ENCODE data around the gene OPCML. TPM values are rescaled to one million over a fixed set of nuclear protein-coding genes. Genes with fewer than 3 reads are reported as not detected.

The OPCML gene
- total RNA-seq, 1 donor from 2014 or later = 1.7 TPM

GRCh38 chr11:132528181-132528580 is 1004.1 kb downstream of the OPCML start:
- peaks cover 3% of the 10 kb centered on the region for H3K9me3 Mint-ChIP-seq (ENCODE audit: low read depth)
- H3K4me1 Mint-ChIP-seq (ENCODE audit: low read depth) = peaks cover under 1% of the 10 kb centered on the region
- TF ChIP-seq, protein P1, sequence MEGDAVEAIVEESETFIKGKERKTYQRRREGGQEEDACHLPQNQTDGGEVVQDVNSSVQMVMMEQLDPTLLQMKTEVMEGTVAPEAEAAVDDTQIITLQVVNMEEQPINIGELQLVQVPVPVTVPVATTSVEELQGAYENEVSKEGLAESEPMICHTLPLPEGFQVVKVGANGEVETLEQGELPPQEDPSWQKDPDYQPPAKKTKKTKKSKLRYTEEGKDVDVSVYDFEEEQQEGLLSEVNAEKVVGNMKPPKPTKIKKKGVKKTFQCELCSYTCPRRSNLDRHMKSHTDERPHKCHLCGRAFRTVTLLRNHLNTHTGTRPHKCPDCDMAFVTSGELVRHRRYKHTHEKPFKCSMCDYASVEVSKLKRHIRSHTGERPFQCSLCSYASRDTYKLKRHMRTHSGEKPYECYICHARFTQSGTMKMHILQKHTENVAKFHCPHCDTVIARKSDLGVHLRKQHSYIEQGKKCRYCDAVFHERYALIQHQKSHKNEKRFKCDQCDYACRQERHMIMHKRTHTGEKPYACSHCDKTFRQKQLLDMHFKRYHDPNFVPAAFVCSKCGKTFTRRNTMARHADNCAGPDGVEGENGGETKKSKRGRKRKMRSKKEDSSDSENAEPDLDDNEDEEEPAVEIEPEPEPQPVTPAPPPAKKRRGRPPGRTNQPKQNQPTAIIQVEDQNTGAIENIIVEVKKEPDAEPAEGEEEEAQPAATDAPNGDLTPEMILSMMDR (IDR thresholded peaks at IDR 0.05; ENCODE audit: unreplicated experiment) = no peak
- no peaks in the 10 kb centered on the region for H3K36me3 Mint-ChIP-seq (ENCODE audit: insufficient read depth)
- H3K4me3 Mint-ChIP-seq (ENCODE audit: low read depth) = no peak overlapping the region
- H3K27ac Mint-ChIP-seq = no peak overlapping the region
- DNase-seq (ENCODE audit: low spot score, unreplicated experiment) = no peak
- H3K27me3 Mint-ChIP-seq = peaks cover 29% of the 10 kb centered on the region

DNA sequence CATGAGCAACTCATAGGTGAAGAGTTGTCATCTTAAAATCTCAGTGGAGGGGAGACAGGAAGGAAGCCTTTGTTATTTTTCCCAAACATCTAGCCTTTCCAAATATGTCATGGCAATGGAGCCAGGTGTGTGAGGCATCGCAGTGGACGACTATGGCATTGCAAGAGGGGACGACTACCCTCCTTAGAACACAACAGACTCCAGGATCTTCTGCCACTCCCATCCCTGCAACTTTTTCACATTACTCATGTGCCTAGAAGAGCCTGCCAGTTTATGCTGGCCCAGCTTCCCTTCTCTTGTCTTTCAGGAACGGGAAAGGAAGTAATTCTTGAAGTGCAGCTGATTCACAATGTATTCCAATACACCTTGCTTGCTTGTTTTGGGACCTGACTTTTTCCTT is 1008.4 kb downstream of the OPCML start:
- no peak for DNase-seq (ENCODE audit: low spot score, unreplicated experiment)
- no peak overlapping the region for H3K4me3 Mint-ChIP-seq (ENCODE audit: low read depth)
- no peak overlapping the region for H3K27ac Mint-ChIP-seq
- TF ChIP-seq, protein P1 (IDR thresholded peaks at IDR 0.05; ENCODE audit: unreplicated experiment) = no peak
- peaks cover 2% of the 10 kb centered on the region for H3K4me1 Mint-ChIP-seq (ENCODE audit: low read depth)
- no peaks in the 10 kb centered on the region for H3K36me3 Mint-ChIP-seq (ENCODE audit: insufficient read depth)
- H3K9me3 Mint-ChIP-seq (ENCODE audit: low read depth) = peaks cover 3% of the 10 kb centered on the region
- peaks cover 13% of the 10 kb centered on the region for H3K27me3 Mint-ChIP-seq

- TF ChIP-seq, protein P1 (IDR thresholded peaks at IDR 0.05; ENCODE audit: unreplicated experiment) = no peak
- Mint-ChIP-seq H3K4me1 (ENCODE audit: low read depth) (peaks cover 2% of the 10 kb centered on the region), H3K27ac (no peak overlapping the region), H3K9me3 (ENCODE audit: low read depth) (peaks cover 3% of the 10 kb centered on the region), H3K27me3 (peaks cover 16% of the 10 kb centered on the region), H3K36me3 (ENCODE audit: insufficient read depth) (no peaks in the 10 kb centered on the region), H3K4me3 (ENCODE audit: low read depth) (no peak overlapping the region)
- no peak for DNase-seq (ENCODE audit: low spot score, unreplicated experiment)
Observed at GRCh38 chr11:132520199-132520598, 1012.1 kb downstream of the OPCML start.

- H3K4me3 Mint-ChIP-seq (ENCODE audit: low read depth) = no peak overlapping the region
- TF ChIP-seq, protein P1 (IDR thresholded peaks at IDR 0.05; ENCODE audit: unreplicated experiment) = no peak
- no peaks in the 10 kb centered on the region for H3K36me3 Mint-ChIP-seq (ENCODE audit: insufficient read depth)
- H3K27ac Mint-ChIP-seq = no peak overlapping the region
- H3K27me3 Mint-ChIP-seq = peaks cover 25% of the 10 kb centered on the region
- DNase-seq (ENCODE audit: low spot score, unreplicated experiment) = no peak
- peaks cover 2% of the 10 kb centered on the region for H3K4me1 Mint-ChIP-seq (ENCODE audit: low read depth)
- H3K9me3 Mint-ChIP-seq (ENCODE audit: low read depth) = no peaks in the 10 kb centered on the region
Observed at GRCh38 chr11:132519241-132519815, 1013.0 kb downstream of the OPCML start.

- Mint-ChIP-seq H3K4me1 (ENCODE audit: low read depth) (no peaks in the 10 kb centered on the region), H3K9me3 (ENCODE audit: low read depth) (peaks cover 6% of the 10 kb centered on the region), H3K27ac (no peak overlapping the region), H3K27me3 (peaks cover 29% of the 10 kb centered on the region), H3K4me3 (ENCODE audit: low read depth) (no peak overlapping the region), H3K36me3 (ENCODE audit: insufficient read depth) (peaks cover 4% of the 10 kb centered on the region)
- no peak for DNase-seq (ENCODE audit: low spot score, unreplicated experiment)
- TF ChIP-seq, protein P1 (IDR thresholded peaks at IDR 0.05; ENCODE audit: unreplicated experiment) = no peak
Observed at GRCh38 chr11:132504501-132505041, 1027.7 kb downstream of the OPCML start.
